Sigmoid colon (tissue), 4 donors: ENCODE data around the gene ZSCAN21.

ENCODE experiments used
- CTCF ChIP-seq, 4 experiments: fragments of 450-650 bp in 3 of 4; fragments of 200-600 bp in 1 of 4; IDR thresholded peaks; one replicate each; pipeline ENCODE4 v1.5.1; 2016 to 2019; ENCODE audit warnings: antibody characterized with exemption in 4 of 4, mild to moderate bottlenecking in 3 of 4, moderate library complexity in 2 of 4
- EP300 ChIP-seq, 4 donors: sonication (generic); formaldehyde crosslinking; IDR thresholded peaks; one replicate each; pipeline ENCODE4 v1.6.1; 2017; ENCODE audit warnings: antibody characterized with exemption in 4 of 4

GRCh38 chr7:100093925-100094486, 44.4 kb downstream of the ZSCAN21 start:
- TF ChIP-seq CTCF (IDR thresholded peaks at IDR 0.05) (no peak), EP300 (IDR thresholded peaks at IDR 0.05) (no peak)
